GM18517 (cell line): ENCODE measurements around the gene HTT.

Experiments used
- ATAC-seq: cut with Tn5 transposase; IDR thresholded peaks from one replicate; pipeline ENCODE4 v1.9.1; 2021; ENCODE audit warnings: mild to moderate bottlenecking, moderate library complexity; ENCODE audit not compliant: unreplicated experiment

HTT gene

GRCh38 chr4:3246458-3247398, 172.2 kb downstream of the HTT start:
- ATAC-seq, result no peak

GRCh38 chr4:3247399-3248177, 173.1 kb downstream of the HTT start:
- ATAC-seq, result no peak

GRCh38 chr4:3248178-3248480, 173.6 kb downstream of the HTT start:
- ATAC-seq, result no peak

GRCh38 chr4:3248811-3249661, 174.6 kb downstream of the HTT start, which contains the start of gene MSANTD1:
MSANTD1 (plus strand) TSS chr4:3249159; CDS start chr4:3249223, 64 bp downstream.
- no peak for ATAC-seq

- no peak for ATAC-seq
Observed at GRCh38 chr4:3249711-3250437, 175.4 kb downstream of the HTT start.

GRCh38 chr4:3250438-3250955, 176.0 kb downstream of the HTT start:
- ATAC-seq, result no peak

- ATAC-seq, result no peak
Observed at GRCh38 chr4:3250956-3251690, 176.6 kb downstream of the HTT start.

GRCh38 chr4:3251691-3252479, 177.4 kb downstream of the HTT start:
- no peak for ATAC-seq

GRCh38 chr4:3252480-3252828, 178.0 kb downstream of the HTT start:
- ATAC-seq, result no peak

GRCh38 chr4:3252831-3253641, 178.6 kb downstream of the HTT start:
- no peak for ATAC-seq

GRCh38 chr4:3253808-3254207, 179.3 kb downstream of the HTT start:
- ATAC-seq, result no peak

- ATAC-seq, result no peak
Observed at GRCh38 chr4:3254302-3255131, 180.0 kb downstream of the HTT start.

GRCh38 chr4:3255611-3256186, 181.2 kb downstream of the HTT start:
- no peak for ATAC-seq

GRCh38 chr4:3256230-3257102, 182.0 kb downstream of the HTT start:
- no peak for ATAC-seq

- ATAC-seq, result no peak
Observed at GRCh38 chr4:3257103-3257555, 182.6 kb downstream of the HTT start.
